CD4-positive, CD25-positive, alpha-beta regulatory T cell (primary cell): ENCODE measurements around the gene CYBC1. TPM values are rescaled to one million over a fixed set of nuclear protein-coding genes. Genes with fewer than 3 reads are reported as not detected.

ENCODE experiments used
- ATAC-seq, 2 donors: fragments of 150-1000 bp; cut with Tn5 transposase; one replicate each; pipeline ENCODE4 v1.10.0; 2021; ENCODE audit warnings: low read depth in 2 of 2, moderate number of reproducible peaks in 2 of 2, moderate library complexity in 1 of 2
- DNase-seq, 3 donors: peaks; one replicate each; pipeline versions ENCODE4 v3.0.0 to v3.0.0-alpha.2; 2012 to 2022; ENCODE audit warnings: mixed read lengths in 1 of 3
- H3K27ac ChIP-seq: one replicate; pipeline ENCODE4 v1.7.0; 2013; ENCODE audit warnings: mild to moderate bottlenecking, low read length; ENCODE audit not compliant: insufficient read depth, poor library complexity, severe bottlenecking
- H3K27me3 ChIP-seq: one replicate; pipeline ENCODE4 v1.7.0; 2013; ENCODE audit warnings: low read length; ENCODE audit not compliant: control insufficient read depth, insufficient read depth
- H3K36me3 ChIP-seq: one replicate; pipeline ENCODE4 v1.7.0; 2013; ENCODE audit warnings: mild to moderate bottlenecking, low read length, moderate library complexity; ENCODE audit not compliant: control insufficient read depth, insufficient read depth
- H3K4me1 ChIP-seq: 2 replicates; pipeline ENCODE4 v1.7.0; 2013; ENCODE audit warnings: mild to moderate bottlenecking, low read length; ENCODE audit not compliant: insufficient read depth, control insufficient read depth, poor library complexity, severe bottlenecking
- H3K4me3 ChIP-seq: one replicate; pipeline ENCODE4 v1.7.0; 2013; ENCODE audit warnings: low read depth, mild to moderate bottlenecking, low read length, moderate library complexity
- H3K9me3 ChIP-seq, 2 experiments: 1 replicate in 1 of 2; 2 replicates in 1 of 2; pipeline ENCODE4 v1.7.0; 2013; ENCODE audit warnings: low read length in 2 of 2, mild to moderate bottlenecking in 1 of 2, moderate library complexity in 1 of 2; ENCODE audit not compliant: control insufficient read depth in 2 of 2
- H3K27ac Mint-ChIP-seq, 3 donors: one replicate each; pipeline ENCODE4 v1.8.0; 2020 to 2022; ENCODE audit warnings: mild to moderate bottlenecking in 3 of 3, mixed read lengths in 3 of 3, moderate library complexity in 2 of 3
- H3K27me3 Mint-ChIP-seq: one replicate; pipeline ENCODE4 v1.8.0; 2022; ENCODE audit warnings: mild to moderate bottlenecking, mixed read lengths
- H3K36me3 Mint-ChIP-seq: one replicate; pipeline ENCODE4 v1.8.0; 2020; ENCODE audit warnings: mixed read lengths
- H3K4me1 Mint-ChIP-seq, 4 donors: one replicate each; pipeline ENCODE4 v1.8.0; 2020 to 2022; ENCODE audit warnings: mixed read lengths in 4 of 4, mild to moderate bottlenecking in 1 of 4
- H3K4me3 Mint-ChIP-seq, 4 donors: one replicate each; pipeline ENCODE4 v1.8.0; 2020 to 2022; ENCODE audit warnings: mild to moderate bottlenecking in 4 of 4, mixed read lengths in 4 of 4, moderate library complexity in 3 of 4
- H3K9me3 Mint-ChIP-seq, 7 donors: one replicate each; pipeline ENCODE4 v1.8.0; 2020 to 2022; ENCODE audit warnings: mixed read lengths in 7 of 7, mild to moderate bottlenecking in 3 of 7, moderate library complexity in 2 of 7
- polyA plus RNA-seq, 4 donors: library from polyadenylated mRNA; unstranded; fragments of 300-500 nt; fragmentation: Illumina TruSeq; gene quantifications; one replicate each; pipeline ENCODE4 v1.2.3, GENCODE V29; 2021
- total RNA-seq: library from RNA; stranded (reverse); gene quantifications from one replicate; pipeline ENCODE4 v1.2.3, GENCODE V29; 2022

CYBC1 gene
- total and polyA plus RNA-seq, 5 donors from 2014 or later: 155 to 230 (median 196) TPM

GRCh38 chr17:82424863-82425159, 25.7 kb downstream of the CYBC1 start:
- Mint-ChIP-seq H3K4me3 (peak overlapping the region in 1 of 4 donors; percentile 27), H3K27ac (peak overlapping the region in 1 of 3 donors; percentile 11), H3K36me3 (peaks cover 23% of the 10 kb centered on the region), H3K9me3 (no peaks in the 10 kb centered on the region), H3K27me3 (no peaks in the 10 kb centered on the region), H3K4me1 (peaks cover 6 to 30% (median 19%) of the 10 kb centered on the region in 4 donors)
- Histone ChIP-seq H3K27ac (no peak overlapping the region), H3K4me1 (peaks cover 8% of the 10 kb centered on the region), H3K27me3 (no peaks in the 10 kb centered on the region), H3K36me3 (peaks cover 3% of the 10 kb centered on the region), H3K9me3 (no peaks in the 10 kb centered on the region), H3K4me3 (no peak overlapping the region)
- ATAC-seq (no peak), DNase-seq (no peak)

DNA sequence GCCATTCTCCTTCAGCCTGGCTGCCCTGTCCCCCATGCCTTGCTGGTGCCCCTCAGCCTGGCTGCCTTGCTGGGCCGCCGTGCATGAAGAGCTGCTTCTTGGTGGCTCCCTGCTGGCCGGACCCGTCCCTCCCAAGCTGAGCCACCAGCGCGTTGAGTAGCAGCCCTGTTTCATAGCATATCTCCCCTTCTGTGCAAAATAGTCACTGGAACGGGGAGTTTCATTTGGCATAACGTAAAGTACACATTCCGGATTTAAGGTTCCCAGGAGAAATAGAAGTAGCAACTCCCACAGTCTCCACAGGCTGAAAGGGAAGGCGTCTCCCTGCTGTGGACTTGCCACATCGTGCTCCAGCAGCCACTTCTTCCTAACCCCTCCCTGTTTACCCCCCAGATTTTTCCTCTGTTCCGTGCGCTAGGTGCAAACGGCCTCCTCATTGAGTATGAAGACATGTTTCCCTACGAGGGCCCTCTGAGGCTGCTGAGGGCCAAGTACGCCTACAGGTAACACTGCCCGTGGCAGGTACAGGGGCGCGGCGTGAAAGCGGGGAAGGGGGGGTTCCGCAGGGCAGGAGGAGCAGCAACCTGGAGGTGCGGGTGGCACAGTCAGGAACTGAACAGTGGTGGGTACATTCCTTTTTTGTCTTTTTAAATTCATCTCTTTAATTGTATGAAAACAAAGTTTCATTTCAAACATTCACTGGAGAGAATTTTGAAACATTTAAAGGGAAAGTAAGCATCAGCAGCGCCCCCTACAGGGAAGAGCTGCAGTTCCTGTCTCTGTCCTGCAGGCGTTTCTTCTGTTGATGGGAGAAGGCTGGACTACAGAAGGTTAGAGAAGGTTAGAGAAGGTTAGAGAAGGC, 26.3 kb downstream of the CYBC1 start:
- Mint-ChIP-seq H3K36me3 (peaks cover 18% of the 10 kb centered on the region), H3K27me3 (no peaks in the 10 kb centered on the region), H3K4me1 (peaks cover 7 to 30% (median 20%) of the 10 kb centered on the region in 4 donors), H3K27ac (peak overlapping the region in 1 of 3 donors; percentile 11), H3K4me3 (peak overlapping the region in 1 of 4 donors; percentile 27), H3K9me3 (no peaks in the 10 kb centered on the region)
- H3K4me1 ChIP-seq: peaks cover 12% of the 10 kb centered on the region
- no peaks in the 10 kb centered on the region for H3K27me3 ChIP-seq
- DNase-seq (peak; percentile 30 to 74 (median 51)), ATAC-seq (peak in 1 of 2 donors; percentile 30)
- H3K4me3 ChIP-seq: no peak overlapping the region
- peaks cover 3% of the 10 kb centered on the region for H3K36me3 ChIP-seq
- no peak overlapping the region for H3K27ac ChIP-seq
- no peaks in the 10 kb centered on the region for H3K9me3 ChIP-seq

- Mint-ChIP-seq H3K4me3 (peak overlapping the region; percentile 80 to 94 (median 86)), H3K4me1 (peaks cover 13 to 29% (median 16%) of the 10 kb centered on the region in 4 donors), H3K27ac (peak overlapping the region; percentile 62 to 79 (median 77)), H3K27me3 (no peaks in the 10 kb centered on the region), H3K9me3 (no peaks in the 10 kb centered on the region), H3K36me3 (peaks cover 13% of the 10 kb centered on the region)
- Histone ChIP-seq H3K4me1 (peaks cover 25% of the 10 kb centered on the region), H3K27me3 (no peaks in the 10 kb centered on the region), H3K27ac (peak overlapping the region; percentile 76), H3K9me3 (no peaks in the 10 kb centered on the region), H3K4me3 (peak overlapping the region; percentile 93), H3K36me3 (peaks cover 3% of the 10 kb centered on the region)
- DNase-seq (peak in 2 of 3 donors; percentile 17 to 71), ATAC-seq (no peak)
Measured at GRCh38 chr17:82419540-82419939, 31.0 kb downstream of the CYBC1 start.

- Histone ChIP-seq H3K9me3 (no peaks in the 10 kb centered on the region), H3K27ac (peak within 1 kb of the TSS; percentile 78), H3K27me3 (no peaks in the 10 kb centered on the region), H3K4me3 (peak within 1 kb of the TSS; percentile 93), H3K36me3 (peaks cover 3% of the 10 kb centered on the region), H3K4me1 (peaks cover 29% of the 10 kb centered on the region)
- Mint-ChIP-seq H3K9me3 (no peaks in the 10 kb centered on the region), H3K27ac (peak within 1 kb of the TSS; percentile 62 to 90 (median 77)), H3K4me3 (peak within 1 kb of the TSS; percentile 83 to 94 (median 86)), H3K27me3 (no peaks in the 10 kb centered on the region), H3K4me1 (peaks cover 15 to 29% (median 18%) of the 10 kb centered on the region in 4 donors), H3K36me3 (peaks cover 16% of the 10 kb centered on the region)
- peak; percentile 81 to 92 (median 90) for DNase-seq
- ATAC-seq: peak; percentile 86 to 87
Measured at GRCh38 chr17:82418001-82418986, 32.3 kb downstream of the CYBC1 start, which contains the start of the genes HEXD and OGFOD3. Gene HEXD (plus strand): TSS chr17:82418347. CDS start chr17:82419800, 1,453 bp downstream. Gene OGFOD3 (minus strand): TSS chr17:82418586. CDS start chr17:82418485, 101 bp downstream.

DNA sequence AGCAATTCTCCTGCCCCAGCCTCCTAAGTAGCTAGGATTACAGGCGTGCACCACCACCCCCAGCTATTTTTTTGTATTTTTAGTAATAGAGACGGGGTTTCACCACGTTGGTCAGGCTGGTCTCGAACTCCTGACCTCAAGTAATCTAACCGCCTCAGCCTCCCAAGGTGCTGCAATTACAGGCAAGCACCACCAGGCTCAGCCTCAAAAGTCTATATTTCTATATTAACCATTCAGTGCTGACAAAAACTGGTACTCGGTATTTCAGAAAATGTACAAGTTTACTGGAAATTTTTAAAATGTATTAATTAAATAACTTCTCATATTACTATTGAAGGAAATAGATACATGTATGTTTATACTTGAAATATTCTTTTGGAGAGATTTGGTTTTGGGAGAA, 33.8 kb downstream of the CYBC1 start:
- Histone ChIP-seq H3K9me3 (no peaks in the 10 kb centered on the region), H3K4me3 (no peak overlapping the region), H3K27ac (no peak overlapping the region), H3K36me3 (peaks cover 2% of the 10 kb centered on the region), H3K27me3 (no peaks in the 10 kb centered on the region), H3K4me1 (peaks cover 29% of the 10 kb centered on the region)
- ATAC-seq: no peak
- Mint-ChIP-seq H3K27ac (no peak overlapping the region), H3K4me1 (peaks cover 15 to 28% (median 17%) of the 10 kb centered on the region in 4 donors), H3K36me3 (peaks cover 12% of the 10 kb centered on the region), H3K9me3 (no peaks in the 10 kb centered on the region), H3K4me3 (no peak overlapping the region), H3K27me3 (no peaks in the 10 kb centered on the region)
- peak in 1 of 3 donors; percentile 22 for DNase-seq

GRCh38 chr17:82416264-82416663, 34.3 kb downstream of the CYBC1 start:
- ATAC-seq: no peak
- Mint-ChIP-seq H3K27ac (no peak overlapping the region), H3K36me3 (peaks cover 12% of the 10 kb centered on the region), H3K27me3 (no peaks in the 10 kb centered on the region), H3K9me3 (no peaks in the 10 kb centered on the region), H3K4me1 (peaks cover 15 to 28% (median 16%) of the 10 kb centered on the region in 4 donors), H3K4me3 (peak overlapping the region in 1 of 4 donors; percentile 31)
- H3K4me3 ChIP-seq: no peak overlapping the region
- H3K4me1 ChIP-seq: peaks cover 29% of the 10 kb centered on the region
- no peak for DNase-seq
- no peak overlapping the region for H3K27ac ChIP-seq
- no peaks in the 10 kb centered on the region for H3K27me3 ChIP-seq
- peaks cover 2% of the 10 kb centered on the region for H3K36me3 ChIP-seq
- no peaks in the 10 kb centered on the region for H3K9me3 ChIP-seq

GRCh38 chr17:82415786-82416185, 34.8 kb downstream of the CYBC1 start:
- Mint-ChIP-seq H3K9me3 (no peaks in the 10 kb centered on the region), H3K4me1 (peaks cover 15 to 28% (median 16%) of the 10 kb centered on the region in 4 donors), H3K4me3 (no peak overlapping the region), H3K27ac (peak overlapping the region in 1 of 3 donors; percentile 66), H3K27me3 (no peaks in the 10 kb centered on the region), H3K36me3 (peaks cover 12% of the 10 kb centered on the region)
- Histone ChIP-seq H3K4me3 (no peak overlapping the region), H3K36me3 (peaks cover 2% of the 10 kb centered on the region), H3K27me3 (no peaks in the 10 kb centered on the region), H3K4me1 (peaks cover 29% of the 10 kb centered on the region), H3K9me3 (no peaks in the 10 kb centered on the region), H3K27ac (no peak overlapping the region)
- ATAC-seq: no peak
- no peak for DNase-seq
